Stimulated activated naive CD8-positive, alpha-beta T cell treated with anti-CD3 and anti-CD28 coated beads, Interleukin-15, amount 100 ng/mL, for 72 hours (primary cell): ENCODE measurements around the gene MCEE.
A peak's percentile ranks its signal among the peaks of the same experiment; 100 is the strongest.
"Not testable (repeated sequence)": the region's sequence is repeated elsewhere in the genome, so short reads cannot be mapped to it uniquely, and the experiment has no call there.

ENCODE experiments used
- ATAC-seq: fragments of 150-1000 bp; cut with Tn5 transposase; 2 replicates; pipeline ENCODE4 v1.10.0; 2021; ENCODE audit warnings: mild to moderate bottlenecking, moderate library complexity
- DNase-seq, 2 donors: peaks; one replicate each; pipeline ENCODE4 v3.0.0; 2021 to 2022
- H3K27ac Mint-ChIP-seq, 2 donors: one replicate each; pipeline ENCODE4 v1.8.0; 2022; ENCODE audit warnings: mild to moderate bottlenecking in 2 of 2, mixed read lengths in 2 of 2, moderate library complexity in 2 of 2
- H3K27me3 Mint-ChIP-seq: one replicate; pipeline ENCODE4 v1.8.0; 2022; ENCODE audit warnings: mixed read lengths
- H3K4me1 Mint-ChIP-seq: one replicate; pipeline ENCODE4 v1.8.0; 2022; ENCODE audit warnings: mild to moderate bottlenecking, mixed read lengths
- H3K4me3 Mint-ChIP-seq, 2 donors: one replicate each; pipeline ENCODE4 v1.8.0; 2022; ENCODE audit warnings: mild to moderate bottlenecking in 2 of 2, mixed read lengths in 2 of 2, moderate library complexity in 1 of 2
- H3K9me3 Mint-ChIP-seq, 2 donors: one replicate each; pipeline ENCODE4 v1.8.0; 2022; ENCODE audit warnings: mixed read lengths in 2 of 2

Gene MCEE

GRCh38 chr2:71130152-71130904, at the start of gene MCEE, which contains the start of gene MPHOSPH10:
TSS of gene MCEE (minus strand) at chr2:71130229. CDS start at chr2:71130219, 10 bp downstream.
TSS of gene MPHOSPH10 (plus strand) at chr2:71130634. CDS start at chr2:71130666, 32 bp downstream.
- Mint-ChIP-seq H3K27ac (peak within 1 kb of the TSS; percentile 58 to 97), H3K4me1 (peaks cover 8% of the 10 kb centered on the region), H3K27me3 (no peaks in the 10 kb centered on the region), H3K9me3 (no peaks in the 10 kb centered on the region), H3K4me3 (no peak within 1 kb of the TSS)
- DNase-seq, result peak; percentile 90 to 93
- peak; percentile 97 for ATAC-seq

GRCh38 chr2:71178836-71179235, 48.8 kb upstream of the MCEE start:
- not testable (repeated sequence) for H3K9me3 Mint-ChIP-seq, DNase-seq, H3K4me3 Mint-ChIP-seq, H3K27ac Mint-ChIP-seq, ATAC-seq
- Mint-ChIP-seq H3K27me3 (peaks cover 32% of the 10 kb centered on the region), H3K4me1 (peaks cover 12% of the 10 kb centered on the region)

GRCh38 chr2:71174207-71174606, 44.2 kb upstream of the MCEE start:
- H3K9me3 Mint-ChIP-seq, result no peaks in the 10 kb centered on the region
- ATAC-seq, result no peak
- peaks cover 32% of the 10 kb centered on the region for H3K27me3 Mint-ChIP-seq

DNA sequence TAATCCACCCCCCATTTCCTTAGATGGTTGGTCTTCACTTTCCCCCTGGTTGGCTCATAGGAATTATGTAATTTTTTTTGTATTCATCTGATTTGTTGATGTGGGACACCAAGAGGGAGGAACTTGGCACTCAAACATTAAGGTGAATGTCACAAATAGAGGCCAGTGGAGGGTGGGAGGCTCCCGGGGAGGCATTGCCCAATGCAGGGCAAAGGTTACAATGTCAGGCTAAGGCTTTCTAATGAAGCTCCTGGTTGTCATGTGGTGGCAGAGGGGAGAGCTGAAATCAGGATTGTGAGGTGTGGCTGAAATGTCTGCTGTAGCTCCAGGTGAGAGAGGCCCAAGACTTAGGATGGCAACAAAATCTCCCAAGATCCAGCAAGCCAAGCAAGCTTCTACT, 43.1 kb upstream of the MCEE start:
- peaks cover 17% of the 10 kb centered on the region for H3K4me1 Mint-ChIP-seq
- no peaks in the 10 kb centered on the region for H3K9me3 Mint-ChIP-seq
- DNase-seq (no peak), ATAC-seq (no peak)
- peaks cover 28% of the 10 kb centered on the region for H3K27me3 Mint-ChIP-seq
- no peak overlapping the region for H3K4me3 Mint-ChIP-seq
- H3K27ac Mint-ChIP-seq, result no peak overlapping the region

More at GRCh38 chr2:71174207-71174606, 44.2 kb upstream of the MCEE start:
- peaks cover 17% of the 10 kb centered on the region for H3K4me1 Mint-ChIP-seq
- DNase-seq, result no peak
- H3K4me3 Mint-ChIP-seq, result no peak overlapping the region
- no peak overlapping the region for H3K27ac Mint-ChIP-seq

DNA sequence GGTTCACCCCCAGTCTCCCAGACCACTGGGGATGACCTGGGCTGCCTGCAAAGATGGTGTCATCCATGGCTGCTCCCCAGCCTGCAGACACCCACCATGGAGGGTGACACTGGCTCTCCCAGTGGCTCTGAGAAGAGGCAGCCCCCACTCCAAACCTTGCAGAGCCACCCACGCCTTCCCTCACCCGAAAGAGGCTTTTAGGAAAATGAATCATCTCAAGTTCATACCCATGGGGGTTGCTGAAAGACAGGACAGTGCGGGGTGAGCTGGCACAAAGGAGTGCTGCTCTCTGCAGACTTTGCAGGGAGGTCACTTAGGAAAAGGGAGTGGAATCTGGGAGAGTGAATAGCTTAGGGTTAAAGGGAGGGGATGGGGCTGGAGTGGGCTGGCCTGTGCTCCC, 36.8 kb upstream of the MCEE start:
- Mint-ChIP-seq H3K4me1 (no peaks in the 10 kb centered on the region), H3K27ac (peak overlapping the region in 1 of 2 donors; percentile 62), H3K27me3 (peaks cover 11% of the 10 kb centered on the region), H3K9me3 (no peaks in the 10 kb centered on the region), H3K4me3 (no peak overlapping the region)
- DNase-seq (no peak), ATAC-seq (peak; percentile 26)

- DNase-seq (peak; percentile 51 to 52), ATAC-seq (peak; percentile 80)
- H3K27ac Mint-ChIP-seq, result no peak overlapping the region
- H3K4me3 Mint-ChIP-seq, result no peak overlapping the region
- no peaks in the 10 kb centered on the region for H3K9me3 Mint-ChIP-seq
- H3K4me1 Mint-ChIP-seq, result peaks cover 9% of the 10 kb centered on the region
- H3K27me3 Mint-ChIP-seq, result peaks cover 7% of the 10 kb centered on the region
These were observed 27.2 kb upstream of the MCEE start for GRCh38 chr2:71157124-71157793.

DNA sequence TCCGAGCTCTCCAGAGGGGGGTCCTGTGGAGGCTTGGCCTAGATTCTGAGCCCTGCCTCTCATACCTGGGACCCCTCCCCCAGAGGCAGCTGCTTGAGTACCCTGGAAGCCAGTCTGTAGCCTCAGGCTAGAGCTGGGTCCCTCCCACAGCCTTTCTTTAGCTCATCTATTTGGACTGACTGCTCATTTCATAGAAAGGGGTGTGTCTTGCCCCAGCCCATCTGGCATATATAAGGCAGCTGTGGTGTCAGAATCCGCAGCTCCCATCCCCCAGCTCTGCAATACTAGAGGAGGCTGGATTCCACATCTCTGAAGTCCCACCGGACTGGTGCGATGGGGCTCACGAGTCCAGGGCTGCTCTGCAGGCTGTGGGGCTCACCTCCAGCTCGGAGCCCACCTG, 26.5 kb upstream of the MCEE start:
- H3K9me3 Mint-ChIP-seq, result no peaks in the 10 kb centered on the region
- DNase-seq, result no peak
- no peak for ATAC-seq
- no peak overlapping the region for H3K27ac Mint-ChIP-seq
- H3K4me1 Mint-ChIP-seq, result peaks cover 9% of the 10 kb centered on the region
- no peak overlapping the region for H3K4me3 Mint-ChIP-seq
- H3K27me3 Mint-ChIP-seq, result peaks cover 7% of the 10 kb centered on the region

DNA sequence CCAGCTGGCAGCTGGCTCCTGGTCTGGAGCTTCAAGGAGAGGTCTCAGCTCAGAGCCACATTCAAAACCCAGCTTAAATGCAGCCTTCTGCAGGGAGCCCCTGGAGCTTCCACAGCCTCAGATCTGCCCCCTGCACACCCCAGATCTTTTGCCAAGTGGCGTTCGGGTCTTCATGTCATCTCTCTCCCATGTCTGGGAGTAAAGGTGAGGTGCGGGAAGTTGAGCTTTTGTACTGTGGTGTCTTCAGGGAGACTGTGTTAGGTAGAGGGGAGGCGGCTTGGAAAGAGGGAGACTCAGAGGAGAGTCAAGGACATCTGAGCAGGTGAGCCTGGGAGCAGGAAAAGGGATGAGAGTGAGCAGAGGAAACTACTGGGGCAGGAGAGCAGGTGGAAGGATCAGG, 25.8 kb upstream of the MCEE start:
- Mint-ChIP-seq H3K9me3 (no peaks in the 10 kb centered on the region), H3K4me1 (peaks cover 9% of the 10 kb centered on the region), H3K27ac (peak overlapping the region in 1 of 2 donors; percentile 22), H3K4me3 (no peak overlapping the region), H3K27me3 (peaks cover 7% of the 10 kb centered on the region)
- DNase-seq, result no peak
- ATAC-seq, result no peak

- Mint-ChIP-seq H3K4me3 (no peak overlapping the region), H3K27me3 (peaks cover 7% of the 10 kb centered on the region), H3K9me3 (no peaks in the 10 kb centered on the region), H3K27ac (no peak overlapping the region), H3K4me1 (peaks cover 9% of the 10 kb centered on the region)
- DNase-seq, result peak in 1 of 2 donors; percentile 31
- peak; percentile 80 for ATAC-seq
These were observed 24.8 kb upstream of the MCEE start for GRCh38 chr2:71154798-71155197.

- Mint-ChIP-seq H3K27me3 (peaks cover 7% of the 10 kb centered on the region), H3K4me1 (peaks cover 9% of the 10 kb centered on the region), H3K4me3 (no peak overlapping the region), H3K9me3 (no peaks in the 10 kb centered on the region), H3K27ac (no peak overlapping the region)
- ATAC-seq (no peak), DNase-seq (no peak)
These were observed 24.2 kb upstream of the MCEE start for GRCh38 chr2:71154279-71154678.

DNA sequence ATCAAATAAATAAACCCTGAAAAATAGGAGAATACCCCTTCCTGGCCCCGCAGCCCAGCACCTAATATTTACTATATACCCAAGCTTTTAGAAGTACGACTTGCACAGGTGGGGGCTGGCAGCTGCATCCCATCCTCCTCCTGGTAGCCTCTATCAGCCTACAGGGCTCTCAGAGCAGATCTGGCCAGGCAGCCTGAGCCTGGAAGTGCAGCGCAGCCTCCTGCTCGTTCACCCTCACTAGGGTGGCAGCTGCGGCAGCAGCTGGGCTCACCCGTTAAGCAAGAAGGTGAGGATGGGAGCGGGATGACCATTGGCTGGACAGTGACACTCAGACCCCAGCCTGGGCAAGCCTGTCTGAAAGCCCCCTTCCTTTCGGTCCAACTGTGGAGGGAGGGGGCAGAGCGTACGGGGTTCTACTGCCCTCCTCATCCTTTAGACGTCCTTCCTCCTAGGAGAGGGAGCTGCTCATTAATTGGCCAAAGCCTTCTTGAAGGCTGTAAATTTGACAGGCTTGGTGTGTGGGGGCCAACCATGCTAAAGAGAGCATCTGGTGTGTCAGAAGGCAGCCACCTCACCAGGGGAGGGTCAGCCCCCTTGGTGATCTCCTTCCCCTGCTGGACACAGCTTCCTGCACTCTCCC, 23.7 kb upstream of the MCEE start:
- no peaks in the 10 kb centered on the region for H3K9me3 Mint-ChIP-seq
- ATAC-seq (no peak), DNase-seq (no peak)
- peaks cover 7% of the 10 kb centered on the region for H3K27me3 Mint-ChIP-seq
- H3K4me3 Mint-ChIP-seq, result no peak overlapping the region
- peaks cover 9% of the 10 kb centered on the region for H3K4me1 Mint-ChIP-seq
- H3K27ac Mint-ChIP-seq, result no peak overlapping the region

- DNase-seq (no peak), ATAC-seq (peak; percentile 52)
- Mint-ChIP-seq H3K9me3 (no peaks in the 10 kb centered on the region), H3K4me3 (no peak overlapping the region), H3K27me3 (peaks cover 7% of the 10 kb centered on the region), H3K27ac (no peak overlapping the region), H3K4me1 (no peaks in the 10 kb centered on the region)
These were observed 21.6 kb upstream of the MCEE start for GRCh38 chr2:71151620-71152019.

DNA sequence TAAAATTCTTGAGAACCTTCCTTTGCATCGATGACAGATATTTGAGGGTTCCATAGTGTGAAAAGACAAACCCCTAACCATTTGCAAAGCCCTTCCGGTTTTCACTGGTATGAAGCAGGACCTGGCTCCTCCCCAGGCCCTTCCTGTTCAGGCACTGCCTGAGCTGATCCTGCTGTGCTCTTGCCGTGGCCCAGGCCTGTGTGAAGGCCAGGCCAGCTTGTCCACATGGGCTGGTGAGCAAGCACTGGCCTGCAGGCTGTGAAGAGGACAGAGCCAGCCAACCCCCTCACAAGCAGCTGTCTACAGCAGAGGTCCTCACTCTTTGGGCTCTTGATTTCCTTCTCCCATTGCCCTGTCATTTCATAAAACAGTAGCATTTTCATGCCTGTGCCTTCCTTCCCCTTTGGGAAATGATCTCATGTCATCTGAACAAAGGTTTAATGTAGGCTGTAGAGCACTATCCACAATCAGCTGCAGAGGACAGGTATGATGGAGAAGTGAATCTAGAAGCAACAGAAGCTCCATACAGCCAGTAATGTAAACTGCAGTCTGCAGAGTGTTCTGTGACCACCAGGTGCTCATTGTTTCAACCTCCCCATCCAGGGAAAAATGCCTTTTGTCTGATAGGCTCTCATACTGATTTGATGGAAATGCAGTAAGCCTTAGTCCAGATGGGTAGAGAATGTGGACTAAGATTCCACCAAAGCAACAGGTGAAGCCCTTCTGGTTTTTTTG, 20.2 kb upstream of the MCEE start:
- peak overlapping the region in 1 of 2 donors; percentile 56 for H3K27ac Mint-ChIP-seq
- H3K4me1 Mint-ChIP-seq, result no peaks in the 10 kb centered on the region
- ATAC-seq (no peak), DNase-seq (no peak)
- H3K9me3 Mint-ChIP-seq, result no peaks in the 10 kb centered on the region
- no peak overlapping the region for H3K4me3 Mint-ChIP-seq
- no peaks in the 10 kb centered on the region for H3K27me3 Mint-ChIP-seq

- DNase-seq, result no peak
- Mint-ChIP-seq H3K9me3 (no peaks in the 10 kb centered on the region), H3K27ac (peak overlapping the region in 1 of 2 donors; percentile 13), H3K4me1 (no peaks in the 10 kb centered on the region), H3K27me3 (no peaks in the 10 kb centered on the region), H3K4me3 (no peak overlapping the region)
- ATAC-seq, result no peak
These were observed 18.6 kb upstream of the MCEE start for GRCh38 chr2:71148506-71149063.

DNA sequence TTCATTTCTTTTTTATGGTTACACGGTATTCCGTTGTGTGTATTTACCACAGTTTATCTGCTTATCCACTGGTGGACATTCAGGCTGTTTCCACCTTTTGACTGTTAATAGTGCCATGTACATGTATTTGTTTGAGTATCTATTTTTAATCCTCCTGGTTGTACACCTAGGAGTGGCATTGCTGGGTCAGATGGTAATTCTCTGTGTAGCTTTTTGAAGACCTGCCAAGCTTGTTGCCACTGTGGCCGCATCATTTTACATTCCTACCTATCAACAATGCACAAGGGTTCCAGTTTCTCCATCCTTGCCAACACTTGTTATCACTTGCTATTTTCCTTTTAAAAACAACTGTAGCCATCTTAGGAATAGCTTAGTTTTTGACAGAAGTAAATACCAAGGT, 13.8 kb upstream of the MCEE start:
- peak overlapping the region in 1 of 2 donors; percentile 51 for H3K27ac Mint-ChIP-seq
- H3K4me3 Mint-ChIP-seq, result no peak overlapping the region
- no peaks in the 10 kb centered on the region for H3K27me3 Mint-ChIP-seq
- DNase-seq (no peak), ATAC-seq (no peak)
- no peaks in the 10 kb centered on the region for H3K9me3 Mint-ChIP-seq
- no peaks in the 10 kb centered on the region for H3K4me1 Mint-ChIP-seq
